Measurements from ENCODE around the gene B3GALT6.

The B3GALT6 gene

DNA sequence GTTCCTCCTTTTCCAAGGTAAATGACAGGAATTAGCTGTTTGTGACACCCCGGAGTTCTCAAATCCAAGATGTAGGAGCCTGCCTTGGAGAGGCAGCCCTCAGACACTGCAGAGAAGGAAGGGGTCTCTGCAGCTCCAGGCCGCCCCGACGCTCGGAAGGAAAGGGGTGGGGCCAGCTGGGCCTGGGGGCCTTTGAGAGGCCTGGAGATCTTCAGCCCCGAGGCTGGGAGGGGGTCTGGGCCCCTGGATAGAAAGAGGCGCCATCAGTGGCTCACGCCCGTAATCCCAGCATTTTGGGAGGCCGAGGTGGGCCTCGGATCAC, 24.5 kb upstream of the B3GALT6 start:
- DNase-seq (ENCODE audit: extremely low read depth, low read depth), result no peak
- H3K4me3 ChIP-seq (replicated peaks; ENCODE audit: low read depth, low read length), result no peak overlapping the region
- TF ChIP-seq, protein P1, sequence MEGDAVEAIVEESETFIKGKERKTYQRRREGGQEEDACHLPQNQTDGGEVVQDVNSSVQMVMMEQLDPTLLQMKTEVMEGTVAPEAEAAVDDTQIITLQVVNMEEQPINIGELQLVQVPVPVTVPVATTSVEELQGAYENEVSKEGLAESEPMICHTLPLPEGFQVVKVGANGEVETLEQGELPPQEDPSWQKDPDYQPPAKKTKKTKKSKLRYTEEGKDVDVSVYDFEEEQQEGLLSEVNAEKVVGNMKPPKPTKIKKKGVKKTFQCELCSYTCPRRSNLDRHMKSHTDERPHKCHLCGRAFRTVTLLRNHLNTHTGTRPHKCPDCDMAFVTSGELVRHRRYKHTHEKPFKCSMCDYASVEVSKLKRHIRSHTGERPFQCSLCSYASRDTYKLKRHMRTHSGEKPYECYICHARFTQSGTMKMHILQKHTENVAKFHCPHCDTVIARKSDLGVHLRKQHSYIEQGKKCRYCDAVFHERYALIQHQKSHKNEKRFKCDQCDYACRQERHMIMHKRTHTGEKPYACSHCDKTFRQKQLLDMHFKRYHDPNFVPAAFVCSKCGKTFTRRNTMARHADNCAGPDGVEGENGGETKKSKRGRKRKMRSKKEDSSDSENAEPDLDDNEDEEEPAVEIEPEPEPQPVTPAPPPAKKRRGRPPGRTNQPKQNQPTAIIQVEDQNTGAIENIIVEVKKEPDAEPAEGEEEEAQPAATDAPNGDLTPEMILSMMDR (IDR thresholded peaks at IDR 0.05; ENCODE audit: low read depth, low read length, missing control alignments), result no peak

DNA sequence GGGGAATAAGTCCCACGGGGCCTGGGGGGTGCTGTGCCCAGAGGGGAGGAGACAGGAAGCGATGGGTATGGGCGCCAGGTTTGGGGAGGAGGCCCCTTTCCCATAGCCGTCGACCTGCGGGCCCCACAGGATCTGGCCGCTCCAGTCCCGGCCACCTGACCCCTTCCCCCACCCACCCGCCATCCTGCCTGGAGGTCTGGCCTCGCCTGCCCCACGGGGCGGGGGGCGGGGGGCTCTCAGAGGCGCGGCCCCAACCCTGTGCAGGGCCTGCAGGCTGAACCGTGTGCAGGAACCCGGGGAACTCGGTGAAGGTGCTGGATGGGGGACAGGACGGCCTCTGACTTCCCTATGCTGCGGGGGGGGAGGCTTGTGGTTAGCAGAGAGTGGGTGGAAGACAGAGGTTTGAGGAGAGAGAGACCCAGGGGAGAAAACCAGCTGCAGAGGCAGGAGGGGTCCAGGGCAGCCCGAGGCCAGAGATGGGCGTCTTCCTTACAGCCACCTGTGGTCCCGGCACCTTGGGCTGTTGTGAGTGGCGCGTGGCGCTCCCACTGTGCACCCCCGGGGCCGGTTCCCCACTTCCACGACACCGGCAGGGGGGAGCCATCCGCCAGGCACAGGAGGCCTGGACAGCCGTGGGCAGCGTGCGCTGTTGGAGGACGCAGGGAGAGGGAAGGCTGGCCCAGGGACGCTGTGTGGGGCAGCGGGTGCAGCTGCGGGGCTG, 23.2 kb upstream of the B3GALT6 start:
- DNase-seq (ENCODE audit: extremely low read depth, low read depth), result no peak
- TF ChIP-seq, protein P1 (IDR thresholded peaks at IDR 0.05; ENCODE audit: low read depth, low read length, missing control alignments), result no peak
- no peak overlapping the region; the same call in 1 of the 2 replicates for H3K4me3 ChIP-seq (replicated peaks; ENCODE audit: low read depth, low read length)

DNA sequence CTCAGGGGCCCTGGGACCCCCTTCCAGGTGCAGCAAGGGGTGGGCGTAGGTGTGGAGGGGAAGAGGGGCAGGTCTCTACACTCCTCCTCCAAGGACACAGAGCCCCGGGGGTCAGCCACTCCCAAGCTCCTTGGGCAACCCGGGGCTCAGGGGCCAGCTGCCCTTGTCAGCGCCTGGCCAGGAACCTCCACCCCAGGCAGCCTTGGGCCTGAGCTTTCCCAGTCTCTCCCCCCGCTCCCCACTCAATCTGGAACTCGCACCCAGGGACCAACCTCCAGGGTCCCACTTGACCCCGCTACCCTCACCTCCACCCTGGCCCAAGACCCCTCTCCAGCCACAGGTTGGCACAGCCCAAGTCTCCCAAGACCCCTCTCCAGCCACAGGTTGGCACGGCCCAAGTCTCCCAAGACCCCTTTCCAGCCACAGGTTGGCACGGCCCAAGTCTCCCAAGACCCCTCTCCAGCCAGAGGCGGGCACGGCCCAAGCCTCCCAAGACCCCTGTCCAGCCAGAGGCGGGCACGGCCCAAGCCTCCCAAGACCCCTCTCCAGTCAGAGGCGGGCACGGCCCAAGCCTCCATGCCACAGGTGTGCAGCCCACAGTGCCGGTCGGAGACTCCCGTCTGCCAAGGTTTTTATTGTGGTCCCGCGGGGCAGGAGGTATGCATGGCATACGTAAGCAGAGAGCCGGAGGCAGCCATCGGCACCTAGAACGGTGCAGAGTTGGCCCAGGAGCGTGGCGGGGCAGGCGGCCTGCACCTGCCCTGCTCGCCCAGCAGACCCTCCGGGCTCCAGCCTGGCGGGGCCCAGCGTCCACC, 21.1 kb upstream of the B3GALT6 start:
- DNase-seq (ENCODE audit: extremely low read depth, low read depth), result no peak
- no peak overlapping the region for H3K4me3 ChIP-seq (replicated peaks; ENCODE audit: low read depth, low read length)
- TF ChIP-seq, protein P1 (IDR thresholded peaks at IDR 0.05; ENCODE audit: low read depth, low read length, missing control alignments), result no peak

DNA sequence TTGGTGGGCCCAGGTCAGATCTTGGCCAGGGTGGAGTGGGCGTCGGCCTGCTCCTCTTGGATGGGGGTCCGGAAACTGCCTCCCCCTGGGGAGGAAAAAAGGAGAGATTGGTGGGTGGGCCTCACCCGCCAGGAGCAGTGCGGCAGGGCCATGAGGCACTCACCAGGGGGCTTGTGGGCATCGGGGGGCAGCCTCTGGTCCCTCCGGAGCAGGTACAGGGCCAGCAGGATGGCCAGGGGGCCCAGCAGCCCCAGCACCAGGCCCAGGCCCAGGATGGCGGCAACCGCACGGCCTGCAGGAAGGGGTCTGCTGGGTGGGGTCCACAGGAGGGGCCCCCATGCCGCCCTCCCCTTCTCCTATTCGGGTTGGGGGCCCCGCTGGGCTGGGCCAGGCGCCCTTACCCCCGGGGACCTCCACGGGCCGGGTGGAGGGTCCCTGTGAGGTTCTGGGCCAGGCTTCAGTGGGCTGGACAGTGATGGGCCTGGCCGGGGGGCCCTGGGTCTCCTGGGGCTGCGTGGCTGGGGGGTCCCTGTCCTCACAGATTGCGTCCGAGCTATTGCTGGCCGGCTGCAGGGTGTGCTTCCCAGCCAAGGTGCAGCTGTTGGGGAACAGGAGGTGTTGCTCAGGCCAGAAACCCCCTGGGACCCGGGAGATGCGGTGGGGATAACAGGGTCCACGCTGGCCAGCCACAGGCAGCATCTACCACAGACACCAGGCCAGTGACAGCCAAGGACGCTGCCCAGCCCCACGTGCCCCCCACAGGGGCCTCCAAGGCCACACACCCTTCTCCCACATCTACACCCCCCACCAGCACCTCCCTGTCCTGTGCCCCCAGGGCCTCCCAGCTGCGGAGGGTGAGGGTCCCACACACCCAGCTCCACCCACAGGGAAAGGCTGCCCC, 20.2 kb upstream of the B3GALT6 start:
- TF ChIP-seq, protein P1 (IDR thresholded peaks at IDR 0.05; ENCODE audit: low read depth, low read length, missing control alignments), result no peak
- DNase-seq (ENCODE audit: extremely low read depth, low read depth), result no peak
- no peak overlapping the region for H3K4me3 ChIP-seq (replicated peaks; ENCODE audit: low read depth, low read length)

DNA sequence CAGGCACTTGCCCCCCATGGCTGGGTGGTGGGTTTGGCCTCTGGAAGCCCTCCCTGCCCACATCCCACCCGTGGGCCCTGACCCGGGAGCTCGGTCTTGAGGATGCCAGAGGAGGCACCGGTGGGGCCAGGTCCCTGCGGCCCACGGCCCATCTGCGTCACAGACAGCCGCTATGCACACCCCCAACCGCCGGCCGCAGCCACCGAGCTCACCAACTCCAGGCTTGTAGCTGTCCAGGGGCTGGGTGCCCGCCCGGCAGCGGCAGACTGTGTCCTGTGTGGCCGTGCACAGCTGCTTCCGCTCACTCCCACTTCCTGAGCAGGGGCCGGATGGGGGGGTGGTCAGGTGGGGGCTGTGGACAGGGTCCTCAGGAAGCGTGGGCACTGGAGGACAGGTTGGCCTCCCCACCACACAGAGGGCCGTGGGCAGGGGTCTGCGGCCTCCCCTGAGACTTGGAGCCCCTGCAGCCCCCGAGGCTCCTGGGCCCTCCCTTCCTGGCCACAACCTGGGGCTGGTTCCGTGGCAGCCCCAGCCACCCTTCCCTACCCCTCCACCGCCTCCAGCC, 19.2 kb upstream of the B3GALT6 start:
- no peak overlapping the region for H3K4me3 ChIP-seq (replicated peaks; ENCODE audit: low read depth, low read length)
- TF ChIP-seq, protein P1 (IDR thresholded peaks at IDR 0.05; ENCODE audit: low read depth, low read length, missing control alignments), result no peak
- no peak for DNase-seq (ENCODE audit: extremely low read depth, low read depth)

All from HFF-Myc (cell line).